GM18861 (cell line): Measurements from ENCODE around the gene CYB561D2.

Source experiments
- ATAC-seq: cut with Tn5 transposase; IDR thresholded peaks from one replicate; pipeline ENCODE4 v1.9.1; 2021; ENCODE audit not compliant: unreplicated experiment

Gene CYB561D2

DNA sequence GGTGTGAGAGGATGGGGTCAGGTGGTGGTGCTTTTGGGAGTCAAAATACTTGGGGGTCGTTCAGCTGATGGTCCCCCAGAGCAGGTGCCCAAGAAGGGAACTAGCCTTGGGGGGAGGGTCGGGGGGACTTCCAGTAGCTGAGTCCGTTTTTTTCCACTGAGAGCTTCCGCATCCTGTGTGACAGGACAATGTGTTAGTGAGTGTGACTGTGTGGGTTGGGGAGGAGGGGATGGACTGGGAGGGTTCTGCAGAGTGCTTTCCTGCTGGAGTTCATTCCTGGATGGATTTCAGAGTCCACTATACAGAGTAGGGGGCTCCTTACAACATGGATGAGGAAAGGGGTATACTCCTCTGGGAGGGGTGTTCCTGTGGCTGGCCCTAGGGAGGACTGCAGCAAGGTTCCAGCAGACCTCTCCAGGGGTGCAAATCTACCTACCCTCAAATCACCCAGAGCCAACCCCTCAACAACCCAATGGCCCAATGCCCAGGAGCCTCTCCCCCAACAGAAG lies 27.5 kb upstream of the CYB561D2 start:
- ATAC-seq = no peak

DNA sequence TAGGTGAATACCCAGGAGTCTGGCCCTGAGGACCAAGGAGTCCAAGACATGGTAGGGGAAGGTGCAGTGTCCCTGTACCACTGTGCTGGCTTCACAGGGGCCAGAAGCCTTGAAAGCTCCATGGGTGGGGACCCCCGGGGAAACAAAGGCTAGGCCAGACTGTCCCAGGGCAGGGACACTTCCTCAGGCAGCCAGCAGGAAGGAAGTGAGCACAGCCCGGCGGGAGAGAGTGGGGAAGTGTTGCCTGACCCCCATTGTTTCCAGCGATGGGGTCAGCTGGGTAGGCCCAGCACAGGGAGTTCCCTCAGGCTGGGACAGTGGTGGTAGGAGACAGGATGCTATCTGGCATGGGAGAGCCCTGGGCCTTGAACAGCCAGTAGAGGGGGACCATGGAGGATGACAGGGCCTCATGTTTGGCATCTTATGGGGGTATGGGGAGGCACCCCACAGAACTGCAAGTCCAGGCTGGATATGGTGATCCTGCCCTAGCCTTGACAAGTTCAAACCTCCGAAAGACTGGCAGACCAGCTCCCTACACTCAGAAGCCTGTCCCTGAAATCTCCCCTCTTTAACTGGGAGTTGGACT lies 27.0 kb upstream of the CYB561D2 start:
- no peak for ATAC-seq

DNA sequence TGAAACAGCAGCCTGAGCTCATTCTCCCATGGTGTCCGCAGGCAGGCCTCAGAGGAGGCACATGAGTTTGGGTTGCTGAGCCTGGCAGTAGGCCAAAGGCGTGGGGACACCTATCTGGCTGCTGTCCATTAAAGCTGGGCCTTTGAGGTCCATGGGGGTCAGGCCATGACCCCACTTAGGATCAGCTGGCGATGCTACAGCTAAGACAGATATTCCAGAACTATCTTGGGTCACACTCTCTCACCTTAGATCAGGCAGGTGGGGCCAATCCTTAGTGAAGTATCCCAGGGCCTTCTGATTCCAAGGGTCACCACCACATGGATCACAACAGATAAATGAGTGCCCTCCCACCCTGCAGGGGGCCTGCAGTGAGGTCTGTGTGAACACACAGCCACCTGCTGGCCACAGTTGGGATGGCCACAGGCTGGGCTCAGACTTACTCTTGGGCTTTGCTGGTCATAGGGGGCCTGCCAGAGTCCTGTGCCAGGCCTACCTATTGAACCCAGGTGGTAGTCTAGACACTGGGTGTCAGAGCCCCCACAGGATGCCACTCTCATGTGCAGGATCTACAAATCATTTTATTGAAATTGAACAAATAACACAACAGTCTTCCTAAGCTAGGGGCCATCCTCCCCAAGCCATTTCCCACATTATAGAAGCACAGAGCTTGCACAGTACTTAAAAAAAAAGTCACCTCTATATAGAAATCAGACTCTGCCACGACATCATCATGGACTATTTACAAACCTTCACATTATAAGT lies 26.1 kb upstream of the CYB561D2 start:
- no peak for ATAC-seq

DNA sequence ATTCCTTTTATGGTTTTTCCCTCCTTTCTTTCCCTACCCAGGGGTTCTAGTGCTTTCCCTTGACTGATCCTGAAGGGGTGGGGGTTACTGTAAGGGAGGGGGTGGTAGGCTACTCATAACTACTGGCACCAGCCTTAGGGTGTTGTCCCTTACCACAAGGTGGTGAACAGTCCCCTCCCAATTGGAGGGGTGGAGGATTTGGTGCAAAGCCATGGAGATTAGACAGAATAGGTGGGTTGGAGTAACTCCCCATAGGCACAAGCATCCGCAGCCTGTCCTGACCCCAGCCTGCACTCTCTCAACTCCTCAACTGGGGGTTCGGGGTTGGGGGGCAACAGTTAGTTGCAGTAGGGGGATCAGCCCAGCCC lies 25.6 kb upstream of the CYB561D2 start:
- ATAC-seq = no peak

DNA sequence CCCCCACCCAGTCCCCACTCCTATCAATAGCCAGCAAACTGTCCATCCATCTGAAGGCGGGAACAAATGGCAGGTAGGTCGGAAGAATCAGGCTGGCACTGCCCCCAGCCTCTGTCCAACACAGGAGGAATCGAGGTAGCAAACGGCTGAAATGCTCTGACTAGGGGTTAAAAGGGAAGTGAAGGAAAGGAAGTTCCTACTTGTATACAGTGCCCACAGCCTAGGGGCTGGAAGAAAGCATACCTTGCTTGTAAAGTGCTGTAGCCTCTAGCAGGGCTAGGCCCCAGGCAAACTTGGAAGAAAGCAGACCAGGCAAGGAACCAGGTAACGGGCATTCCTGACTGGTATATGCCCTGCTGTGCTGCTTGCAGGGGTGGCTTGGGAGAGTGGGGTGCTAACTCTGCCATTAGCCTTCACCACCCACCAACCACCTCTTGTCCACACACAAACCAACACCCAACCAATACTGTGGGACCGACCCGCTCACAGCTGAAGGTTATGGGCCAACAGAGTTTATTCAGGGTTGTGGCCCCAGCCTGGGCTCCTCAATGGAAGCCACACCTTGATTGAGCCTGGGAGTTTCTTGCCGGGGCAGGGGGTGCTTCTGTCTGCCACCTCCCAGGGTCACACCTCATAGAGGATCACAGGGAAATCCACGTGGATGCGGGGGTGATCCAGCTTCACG lies 25.0 kb upstream of the CYB561D2 start:
- ATAC-seq = no peak

DNA sequence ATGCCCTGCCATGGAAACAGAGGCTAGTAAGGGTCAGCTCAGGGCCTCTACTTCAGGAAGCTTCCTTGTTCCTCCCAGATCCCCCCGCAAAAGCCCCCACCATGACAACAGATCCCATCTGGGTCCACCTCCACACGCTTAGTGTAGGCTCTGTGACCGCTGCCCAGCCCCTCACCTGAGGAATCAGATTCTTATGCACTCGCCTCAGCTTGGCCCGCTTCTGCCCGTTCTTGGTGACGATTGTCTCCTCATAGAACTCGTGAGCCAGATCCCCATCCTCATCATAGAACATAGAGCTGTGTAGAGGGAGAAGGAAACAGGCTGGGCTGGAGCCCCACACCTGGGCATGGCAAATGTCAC lies 24.5 kb upstream of the CYB561D2 start:
- no peak for ATAC-seq

DNA sequence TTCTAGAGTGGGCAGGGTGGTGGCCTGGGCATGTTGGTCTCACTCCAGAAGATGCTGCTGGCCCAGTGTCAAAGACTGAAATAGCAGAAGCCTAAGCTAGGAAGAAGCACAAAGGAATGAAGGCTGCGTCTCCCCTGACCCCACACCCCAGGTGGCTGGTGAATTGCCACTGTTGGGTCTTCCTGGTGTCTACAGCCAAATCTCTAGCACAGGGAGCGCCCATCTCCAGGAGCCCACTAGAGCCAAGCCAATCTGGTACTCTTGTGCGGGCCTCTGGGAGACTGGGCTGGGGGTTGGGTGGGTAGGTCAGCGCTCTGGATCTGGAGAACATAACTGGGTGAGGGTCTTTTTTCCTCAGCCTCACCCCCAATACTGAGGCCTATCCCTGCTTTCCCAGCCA lies 23.5 kb upstream of the CYB561D2 start:
- no peak for ATAC-seq

DNA sequence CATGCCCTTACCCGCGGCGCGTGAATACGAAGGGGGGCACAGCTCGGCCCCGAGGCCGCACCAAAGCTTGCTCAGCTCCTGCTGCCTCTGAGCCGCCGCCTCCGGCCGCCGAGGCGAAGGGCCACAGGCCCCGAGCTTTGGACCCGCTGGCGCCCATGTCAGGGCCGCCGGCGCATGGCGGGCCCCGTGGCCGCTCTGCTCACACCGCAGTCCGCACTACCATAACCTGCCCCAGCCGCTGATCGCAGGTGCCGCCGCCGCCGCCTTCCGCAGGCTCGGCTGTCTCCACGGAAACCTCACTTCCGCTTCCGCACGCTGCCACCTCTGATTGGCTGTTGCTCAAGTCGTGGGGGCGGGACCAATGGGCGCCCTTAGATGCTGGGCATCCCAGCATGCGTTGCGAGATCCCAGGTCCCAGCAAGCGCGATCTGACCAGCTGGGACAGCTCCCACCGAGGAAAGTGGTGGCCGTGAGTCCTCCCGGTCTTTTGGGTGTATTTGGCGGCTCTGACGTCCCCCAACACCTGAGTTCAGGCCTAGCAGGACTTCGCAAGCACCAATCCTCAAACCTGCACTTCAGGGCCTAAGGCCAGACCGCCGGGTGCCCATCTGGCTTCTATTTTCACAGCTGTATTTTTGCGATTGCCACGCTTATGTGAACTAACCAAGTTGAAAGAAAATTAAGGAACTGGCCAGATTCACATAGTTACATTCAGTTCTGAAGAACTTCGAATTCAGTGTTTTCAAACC lies 22.5 kb upstream of the CYB561D2 start, which contains the start of gene TUSC2:
Gene TUSC2 (minus strand): TSS at position 281 of the 749 bp plus-strand sequence. CDS start 124 bp downstream, at position 157.
- peak; percentile 80 for ATAC-seq

DNA sequence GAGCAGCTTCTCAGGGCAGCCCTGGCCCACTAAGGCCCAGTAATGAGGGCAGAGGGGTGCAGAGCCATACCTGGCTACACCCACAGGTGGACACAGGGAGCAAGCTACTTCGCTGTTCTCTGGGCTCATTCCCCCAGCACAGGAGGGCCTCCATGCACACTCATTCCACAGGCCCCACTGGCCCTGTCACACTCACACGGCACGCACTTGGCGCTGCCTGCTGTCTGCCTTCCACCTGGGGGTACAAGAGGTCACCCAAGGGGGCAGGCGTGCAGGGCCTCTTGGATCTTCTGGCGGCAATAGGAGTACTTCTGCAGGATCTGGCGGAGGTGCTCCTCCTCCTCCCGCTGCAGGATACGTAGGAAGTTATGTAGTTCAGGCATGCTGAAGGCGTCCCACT lies 20.3 kb upstream of the CYB561D2 start:
- ATAC-seq = no peak

DNA sequence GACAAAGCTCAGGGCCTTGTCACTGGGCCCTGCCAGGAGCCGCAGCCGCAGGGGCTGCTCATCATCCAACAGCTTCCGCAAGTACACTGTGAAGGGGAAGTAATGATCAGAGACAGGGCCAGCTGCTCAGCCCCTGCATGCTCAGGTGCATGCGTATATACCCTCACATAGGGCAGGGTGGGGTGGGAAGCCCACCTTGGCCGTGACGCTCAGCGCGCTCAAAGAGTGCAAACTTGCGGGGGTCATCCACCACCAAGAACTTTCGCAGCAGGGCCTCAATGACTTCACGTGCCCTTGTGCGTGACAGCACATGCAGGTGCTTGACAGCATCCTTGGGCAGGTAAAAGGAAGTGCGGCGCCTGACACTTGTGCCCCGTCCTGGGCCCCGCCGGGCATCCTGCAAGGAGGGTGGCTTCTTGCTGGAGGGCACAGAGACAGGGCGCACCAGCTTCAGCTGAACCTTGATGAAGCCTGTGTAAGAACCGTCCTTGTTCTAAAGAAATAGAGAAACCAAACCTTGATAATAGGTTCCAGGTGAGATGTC lies 19.2 kb upstream of the CYB561D2 start:
- ATAC-seq = no peak

DNA sequence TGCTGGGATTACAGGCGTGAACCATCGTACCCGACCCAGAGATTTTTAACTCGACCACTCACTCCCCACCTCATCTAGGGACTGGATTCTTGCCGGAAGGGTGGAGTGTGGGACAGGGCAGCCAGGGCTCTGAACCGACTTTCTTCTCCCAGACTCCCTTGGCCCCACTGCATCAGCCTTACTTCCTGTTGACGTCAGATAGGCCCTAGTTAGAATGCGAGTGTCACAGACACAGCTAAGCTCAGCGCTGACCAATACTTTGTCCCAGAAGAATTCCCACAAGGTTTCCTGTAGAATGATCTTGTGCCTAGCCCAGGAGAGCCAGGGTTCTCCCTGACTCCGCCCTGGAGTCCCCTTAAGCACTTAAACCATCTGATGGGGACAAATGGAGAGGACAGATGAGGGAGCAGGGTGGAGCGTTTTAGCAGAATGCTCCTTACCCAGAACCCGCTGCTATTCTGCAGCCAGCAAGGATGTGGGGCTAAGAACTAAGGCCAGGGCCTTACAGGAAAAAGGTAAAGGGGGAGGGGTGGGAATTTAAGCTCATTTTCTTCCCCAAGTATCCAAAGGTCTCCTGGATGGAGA lies 16.8 kb upstream of the CYB561D2 start:
- no peak for ATAC-seq

DNA sequence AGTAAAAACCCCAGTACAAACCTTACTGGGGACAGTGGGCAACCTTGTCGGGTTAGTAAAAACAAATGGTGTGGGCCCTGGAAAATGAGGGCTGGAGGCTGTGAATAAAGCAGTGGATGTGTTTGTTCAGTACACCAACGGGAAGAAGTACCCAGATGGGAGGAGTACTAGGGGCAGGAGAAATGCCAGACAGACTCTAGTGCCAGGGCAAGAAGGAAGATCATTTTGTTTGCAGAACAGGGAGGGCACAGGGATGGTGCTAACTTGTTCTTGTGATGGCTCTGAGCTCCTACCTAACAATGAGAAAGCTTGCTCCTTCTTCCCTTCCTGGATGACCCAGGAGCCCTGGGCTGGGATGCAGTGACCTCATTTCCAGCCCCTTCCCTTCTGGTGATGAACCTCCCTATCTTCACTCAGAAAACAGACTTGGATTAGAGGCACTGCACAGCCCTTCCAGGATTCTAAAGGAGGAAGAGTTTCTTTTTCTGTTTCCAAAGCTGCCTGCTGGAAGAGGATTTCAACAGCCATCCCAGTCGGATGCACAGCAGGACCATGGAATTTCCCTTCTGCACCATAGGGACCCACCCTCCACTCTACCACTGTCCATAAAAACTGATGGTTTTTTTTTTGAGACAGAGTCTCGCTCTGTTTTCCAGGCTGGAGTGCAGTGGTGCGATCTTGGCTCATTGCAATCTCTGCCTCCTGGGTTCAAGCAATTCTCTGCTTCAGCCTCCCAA lies 16.2 kb upstream of the CYB561D2 start:
- no peak for ATAC-seq

DNA sequence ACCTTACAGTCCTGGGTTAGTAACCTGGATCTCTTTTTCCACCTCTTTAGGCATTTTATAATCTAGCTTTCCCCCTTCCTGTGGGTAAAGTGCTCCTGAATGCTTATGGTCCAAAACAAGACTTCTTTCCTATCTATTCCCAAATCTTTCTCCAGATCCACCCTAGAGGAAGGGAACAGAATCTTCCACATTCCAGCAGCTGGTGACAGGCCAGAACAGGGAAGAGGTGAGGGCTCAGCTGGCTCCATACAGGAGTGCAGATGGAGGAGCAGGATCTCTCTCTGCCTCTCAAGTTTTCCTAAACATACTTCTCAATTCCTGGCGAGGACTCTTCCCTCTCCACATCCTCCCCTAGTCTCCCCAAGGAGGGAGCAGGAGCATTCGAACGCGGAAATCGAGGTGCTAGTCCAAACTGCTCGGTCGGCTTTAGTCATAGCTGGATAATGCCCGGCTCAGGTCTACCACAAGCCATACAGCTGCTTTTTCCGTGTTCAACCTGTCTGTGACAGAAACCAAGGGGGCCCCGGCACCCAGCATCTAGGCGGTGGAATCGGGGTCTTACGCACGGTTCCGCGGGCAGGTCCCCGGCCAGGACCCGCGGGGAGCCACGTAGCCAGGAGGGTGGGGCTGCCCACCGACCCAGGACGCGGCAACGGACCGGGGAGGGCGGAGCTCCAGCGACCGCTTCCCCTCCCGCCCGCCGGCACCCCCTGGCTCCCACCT lies 14.0 kb upstream of the CYB561D2 start:
- peak; percentile 17 for ATAC-seq

DNA sequence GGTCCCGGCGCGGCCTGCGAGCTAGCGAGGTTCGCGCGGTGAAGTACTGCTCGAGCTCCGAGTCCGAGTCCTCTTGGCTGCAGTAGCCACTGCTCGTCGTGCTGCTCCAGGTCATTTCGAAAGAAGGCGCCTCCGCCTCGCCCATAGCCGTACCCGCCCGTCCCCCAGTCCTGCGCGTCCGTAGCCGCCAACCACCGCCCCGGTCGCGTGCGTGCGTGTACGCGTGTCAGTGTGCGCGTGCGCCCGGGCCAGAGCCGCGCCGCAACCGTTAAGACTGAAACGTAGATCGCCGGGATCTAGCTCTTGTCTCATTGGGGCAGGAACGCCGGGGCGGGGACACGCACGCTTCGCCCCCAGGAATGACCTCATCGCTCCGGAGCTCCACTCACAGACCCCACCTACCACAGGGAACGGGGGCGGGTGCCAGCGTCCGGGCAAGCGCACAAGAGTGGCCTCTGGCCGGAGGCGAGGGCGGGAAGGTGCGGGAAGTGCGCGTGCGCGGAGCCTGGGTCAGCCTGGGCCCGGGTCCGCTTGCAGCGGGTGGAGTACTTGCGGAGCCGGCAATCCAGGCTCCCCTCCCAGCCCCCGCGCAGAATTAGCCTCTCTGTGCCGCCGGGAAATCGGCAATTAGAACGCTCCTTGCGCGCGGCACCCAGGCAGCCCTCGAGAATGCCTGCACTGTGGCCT lies 13.3 kb upstream of the CYB561D2 start:
- peak; percentile 76 for ATAC-seq

DNA sequence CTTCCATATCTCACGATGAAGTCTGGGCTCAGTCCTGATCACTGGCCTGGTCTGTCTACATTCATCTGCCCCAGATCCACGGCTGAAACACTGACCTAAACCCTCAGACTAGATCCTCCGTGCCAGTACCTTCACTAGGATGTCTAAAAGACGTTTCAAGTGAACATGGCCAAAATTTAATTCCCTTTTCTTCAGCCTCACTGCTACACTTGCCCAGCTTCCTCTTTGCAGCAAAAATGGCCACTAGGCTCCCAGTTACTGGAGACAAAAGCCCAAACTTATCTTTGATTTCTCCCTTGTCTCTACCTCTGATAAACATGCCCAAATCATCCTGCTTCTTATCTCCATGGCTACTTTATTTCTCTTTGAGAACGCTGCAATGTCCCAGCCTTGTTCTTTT lies 11.7 kb upstream of the CYB561D2 start:
- ATAC-seq = no peak

DNA sequence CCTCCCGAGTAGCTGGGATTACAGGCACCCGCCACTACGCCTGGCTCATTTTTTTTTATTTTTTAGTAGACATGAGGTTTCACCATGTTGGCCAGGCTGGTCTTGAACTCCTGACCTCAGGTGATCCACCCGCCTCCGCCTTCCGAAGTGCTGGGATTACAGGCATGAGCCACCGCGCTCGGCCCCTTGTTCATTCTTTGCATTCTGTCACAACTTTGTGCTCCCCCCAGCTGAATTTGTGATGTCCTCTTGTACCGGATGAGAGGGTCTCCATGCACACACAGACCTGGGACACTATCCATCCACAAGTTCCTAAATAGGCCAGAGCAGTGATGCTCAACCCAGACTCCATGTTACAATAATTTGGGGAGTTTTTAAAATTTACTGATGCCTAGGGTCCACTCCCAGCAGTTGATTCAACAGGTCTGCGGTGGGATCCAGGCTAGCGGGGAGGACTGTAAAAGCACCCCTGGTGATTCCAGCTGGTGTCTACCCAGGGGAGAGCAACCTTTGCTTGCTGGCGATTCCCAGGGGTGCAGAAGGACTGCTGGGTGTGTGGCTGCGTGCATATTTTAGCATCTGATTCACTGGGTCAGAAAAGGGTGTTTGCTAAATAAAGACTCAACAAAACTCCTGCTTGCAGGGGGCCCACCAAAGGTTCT lies 11.0 kb upstream of the CYB561D2 start:
- ATAC-seq = no peak

DNA sequence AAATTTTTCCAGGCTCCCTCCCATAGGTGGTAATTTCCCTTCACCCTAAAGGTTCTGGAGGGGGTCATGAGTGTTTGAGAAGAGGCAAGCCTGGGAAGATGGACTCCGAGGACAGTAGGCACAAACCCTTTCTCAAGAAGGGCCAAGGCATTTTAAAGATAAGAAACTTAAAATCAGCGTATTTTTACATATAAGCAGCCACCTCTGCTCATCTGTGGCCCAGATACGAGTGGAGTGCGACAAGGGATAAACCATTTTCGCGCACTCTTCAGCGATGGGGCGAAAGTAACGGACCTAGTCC lies 10.6 kb upstream of the CYB561D2 start:
- no peak for ATAC-seq
